Retinal pigment epithelial cell (primary cell): Measurements from ENCODE around the gene CHMP3.
"Not testable (repeated sequence)": the region's sequence is repeated elsewhere in the genome, so short reads cannot be mapped to it uniquely, and the experiment has no call there.

ENCODE experiments used
- DNase-seq: peaks from one replicate; pipeline ENCODE4 v3.0.0-alpha.2; 2010; ENCODE audit warnings: low read depth
- H3K4me3 ChIP-seq: 2 replicates; pipeline ENCODE4 v1.5.1; 2011; ENCODE audit warnings: mild to moderate bottlenecking, low read length, control low read depth, moderate library complexity
- CTCF ChIP-seq: conservative IDR thresholded peaks from 2 replicates; pipeline ENCODE4 v1.5.1; 2011; ENCODE audit warnings: low read depth, low read length, control low read depth, inconsistent platforms

The CHMP3 gene

GRCh38 chr2:86592547-86593230 lies 29.4 kb upstream of the CHMP3 start:
- no peak overlapping the region for H3K4me3 ChIP-seq
- TF ChIP-seq CTCF = no peak
- no peak for DNase-seq

- not testable (repeated sequence) for DNase-seq, H3K4me3 ChIP-seq
These were observed 26.5 kb upstream of the CHMP3 start for GRCh38 chr2:86589701-86590100.

GRCh38 chr2:86584151-86584913 lies 21.1 kb upstream of the CHMP3 start:
- H3K4me3 ChIP-seq = no peak overlapping the region
- no peak for DNase-seq
- TF ChIP-seq CTCF = no peak

- DNase-seq = no peak
- H3K4me3 ChIP-seq = no peak overlapping the region
- TF ChIP-seq CTCF = no peak
These were observed 17.3 kb upstream of the CHMP3 start for GRCh38 chr2:86580560-86580959.

- no peak for TF ChIP-seq CTCF
- no peak for DNase-seq
- H3K4me3 ChIP-seq = no peak overlapping the region
These were observed 14.7 kb upstream of the CHMP3 start for GRCh38 chr2:86577817-86578456.

GRCh38 chr2:86570059-86570458 lies 6.8 kb upstream of the CHMP3 start:
- TF ChIP-seq CTCF = no peak
- H3K4me3 ChIP-seq = no peak overlapping the region
- no peak for DNase-seq

GRCh38 chr2:86566821-86567190 lies 3.6 kb upstream of the CHMP3 start:
- TF ChIP-seq CTCF = no peak
- H3K4me3 ChIP-seq = no peak overlapping the region
- DNase-seq = no peak
